K562 (cell line): ENCODE measurements around the gene LYPLA2. TPM values are rescaled to one million over a fixed set of nuclear protein-coding genes. Genes with fewer than 3 reads are reported as not detected.

Experiments
- ARHGAP35 ChIP-seq: fragments of 450-650 bp; IDR thresholded peaks from 2 replicates; pipeline ENCODE4 v1.6.1; 2018; ENCODE audit not compliant: partially characterized antibody
- BRD9 ChIP-seq: fragments of 450-650 bp; IDR thresholded peaks from 2 replicates; pipeline ENCODE4 v1.6.1; 2018; ENCODE audit warnings: low read depth; ENCODE audit not compliant: partially characterized antibody
- ETV1 ChIP-seq: fragments of 450-650 bp; conservative IDR thresholded peaks from 2 replicates; pipeline ENCODE4 v1.6.1; 2016; ENCODE audit warnings: missing genetic modification characterization, control low read depth, low read depth, missing compliant biosample characterization
- ETV6 ChIP-seq, 3 experiments: fragments of 150-350 bp in 1 of 3; sonication (generic) in 1 of 3; formaldehyde crosslinking in 1 of 3; IDR thresholded peaks; 2 replicates each; pipeline versions ENCODE4 v1.6.1 to v1.8.0; 2014 to 2022; ENCODE audit warnings: borderline replicate concordance in 2 of 3, low read depth in 2 of 3, antibody characterized with exemption in 1 of 3, low read length in 1 of 3, mild to moderate bottlenecking in 1 of 3, missing genetic modification reagents in 1 of 3
- GTF3C2 ChIP-seq: IDR thresholded peaks from 3 replicates; pipeline ENCODE4 v1.6.1; 2011; ENCODE audit warnings: borderline replicate concordance, mild to moderate bottlenecking, moderate library complexity; ENCODE audit not compliant: insufficient read length; ENCODE audit errors: extremely low read depth
- RAD51 ChIP-seq: fragments of 450-650 bp; IDR thresholded peaks from 2 replicates; pipeline ENCODE4 v1.7.1; 2016; ENCODE audit warnings: low read depth, mild to moderate bottlenecking, borderline replicate concordance
- RB1 ChIP-seq: fragments of 450-650 bp; IDR thresholded peaks from 2 replicates; pipeline ENCODE4 v1.6.1; 2017; ENCODE audit warnings: low read depth, mild to moderate bottlenecking
- SIX5 ChIP-seq, 2 experiments: IDR thresholded peaks; 2 replicates each; pipeline ENCODE4 v1.6.1; 2011; ENCODE audit warnings: low read length in 2 of 2, borderline replicate concordance in 1 of 2, low read depth in 1 of 2, mild to moderate bottlenecking in 1 of 2, moderate library complexity in 1 of 2; ENCODE audit not compliant: insufficient read depth in 1 of 2
- YY1 ChIP-seq, 3 experiments: IDR thresholded peaks; 2 replicates each; pipeline ENCODE4 v1.6.1; 2011; ENCODE audit warnings: low read length in 2 of 3, mild to moderate bottlenecking in 2 of 3, moderate library complexity in 2 of 3, borderline replicate concordance in 1 of 3, control low read depth in 1 of 3, low read depth in 1 of 3; ENCODE audit not compliant: insufficient read depth in 3 of 3, insufficient replicate concordance in 2 of 3, control insufficient read depth in 1 of 3, insufficient read length in 1 of 3; ENCODE audit errors: extremely low read depth in 1 of 3
- ZBTB40 ChIP-seq, 2 experiments: fragments of 450-650 bp in 1 of 2; sonication (generic) in 1 of 2; formaldehyde crosslinking in 1 of 2; IDR thresholded peaks; 2 replicates each; pipeline versions ENCODE4 v1.7.1 to v1.9.0; 2016 to 2022; ENCODE audit warnings: inconsistent platforms in 1 of 2, mild to moderate bottlenecking in 1 of 2, missing genetic modification reagents in 1 of 2
- ZKSCAN8 ChIP-seq: fragments of 200-800 bp; sonication (Bioruptor generic); IDR thresholded peaks from 2 replicates; pipeline ENCODE4 v1.6.1; 2016; ENCODE audit warnings: missing genetic modification characterization, missing compliant biosample characterization
- polyA plus RNA-seq, 8 experiments: library from polyadenylated mRNA; depleted of rRNA in 4 of 8; stranded (reverse) in 5 of 8; unstranded in 3 of 8; fragments of >200 nt; fragmentation: Nextera tagmentation in 2 of 8; fragmentation: Illumina TruSeq in 1 of 8; extraction: Ambion mirVana in 2 of 8; extraction: Trizol in 1 of 8; gene quantifications; 2 replicates each; pipeline versions ENCODE4 v1.2.1 to v1.2.3, GENCODE V29; 2011 to 2014; ENCODE audit warnings: inconsistent platforms in 1 of 8, missing spikeins in 1 of 8
- total RNA-seq, 7 experiments: library from RNA; depleted of rRNA in 6 of 7; stranded (reverse); fragments of >200 nt in 6 of 7; fragmentation: Illumina TruSeq in 2 of 7; extraction: Trizol in 2 of 7; gene quantifications; 2 replicates each; pipeline versions ENCODE4 v1.2.1 to v1.2.3, GENCODE V29; 2011 to 2021; ENCODE audit warnings: low replicate concordance in 1 of 7

The LYPLA2 gene
- total and polyA plus RNA-seq, 9 of the 15 experiments (the other 6 are each of a cell fraction or from before 2014, with no cell fraction given) = 3.9 to 128 (median 60.1) TPM

- TF ChIP-seq ZBTB40 (IDR thresholded peaks at IDR 0.05) = peak; percentile 70
- no peak for TF ChIP-seq ZBTB40 (CRISPR knock-in tag; IDR thresholded peaks at IDR 0.05)
- TF ChIP-seq RB1 = peak; percentile 91
- peak; percentile 21 for TF ChIP-seq ARHGAP35
- TF ChIP-seq ETV1 (tag) = peak; percentile 85
- TF ChIP-seq BRD9 = no peak
- no peak for TF ChIP-seq ZKSCAN8
- TF ChIP-seq SIX5 (IDR thresholded peaks at IDR 0.05; ENCODE audit: borderline replicate concordance in 1 of 2, insufficient read depth in 1 of 2, low read depth in 1 of 2, low read length in 2 of 2) = no peak
- TF ChIP-seq YY1 (IDR thresholded peaks at IDR 0.05; ENCODE audit: borderline replicate concordance in 1 of 3, control insufficient read depth in 1 of 3, extremely low read depth in 1 of 3, insufficient read depth in 3 of 3, insufficient read length in 1 of 3, insufficient replicate concordance in 2 of 3, low read depth in 1 of 3, low read length in 2 of 3) = peak in 2 of 3 experiments; percentile 50 to 63
- TF ChIP-seq GTF3C2 = no peak
- TF ChIP-seq RAD51 = no peak
- TF ChIP-seq ETV6 (IDR thresholded peaks at IDR 0.05; ENCODE audit: borderline replicate concordance in 1 of 2, low read depth in 2 of 2, low read length in 1 of 2) = no peak
- TF ChIP-seq ETV6 (CRISPR knock-in tag; IDR thresholded peaks at IDR 0.05; ENCODE audit: borderline replicate concordance) = peak; percentile 82; the same call in 1 of the 2 replicates
These were observed 9.7 kb downstream of the LYPLA2 start, which contains the start of gene GALE (continued) for GRCh38 chr1:23800400-23801337.
